ENCODE data around the gene CYP27C1. TPM values are rescaled to one million over a fixed set of nuclear protein-coding genes. Genes with fewer than 3 reads are reported as not detected.

The CYP27C1 gene
- total and polyA plus RNA-seq, 2 experiments from 2014 or later, result 1.8 to 2.9 TPM

- TF ChIP-seq, protein P1, sequence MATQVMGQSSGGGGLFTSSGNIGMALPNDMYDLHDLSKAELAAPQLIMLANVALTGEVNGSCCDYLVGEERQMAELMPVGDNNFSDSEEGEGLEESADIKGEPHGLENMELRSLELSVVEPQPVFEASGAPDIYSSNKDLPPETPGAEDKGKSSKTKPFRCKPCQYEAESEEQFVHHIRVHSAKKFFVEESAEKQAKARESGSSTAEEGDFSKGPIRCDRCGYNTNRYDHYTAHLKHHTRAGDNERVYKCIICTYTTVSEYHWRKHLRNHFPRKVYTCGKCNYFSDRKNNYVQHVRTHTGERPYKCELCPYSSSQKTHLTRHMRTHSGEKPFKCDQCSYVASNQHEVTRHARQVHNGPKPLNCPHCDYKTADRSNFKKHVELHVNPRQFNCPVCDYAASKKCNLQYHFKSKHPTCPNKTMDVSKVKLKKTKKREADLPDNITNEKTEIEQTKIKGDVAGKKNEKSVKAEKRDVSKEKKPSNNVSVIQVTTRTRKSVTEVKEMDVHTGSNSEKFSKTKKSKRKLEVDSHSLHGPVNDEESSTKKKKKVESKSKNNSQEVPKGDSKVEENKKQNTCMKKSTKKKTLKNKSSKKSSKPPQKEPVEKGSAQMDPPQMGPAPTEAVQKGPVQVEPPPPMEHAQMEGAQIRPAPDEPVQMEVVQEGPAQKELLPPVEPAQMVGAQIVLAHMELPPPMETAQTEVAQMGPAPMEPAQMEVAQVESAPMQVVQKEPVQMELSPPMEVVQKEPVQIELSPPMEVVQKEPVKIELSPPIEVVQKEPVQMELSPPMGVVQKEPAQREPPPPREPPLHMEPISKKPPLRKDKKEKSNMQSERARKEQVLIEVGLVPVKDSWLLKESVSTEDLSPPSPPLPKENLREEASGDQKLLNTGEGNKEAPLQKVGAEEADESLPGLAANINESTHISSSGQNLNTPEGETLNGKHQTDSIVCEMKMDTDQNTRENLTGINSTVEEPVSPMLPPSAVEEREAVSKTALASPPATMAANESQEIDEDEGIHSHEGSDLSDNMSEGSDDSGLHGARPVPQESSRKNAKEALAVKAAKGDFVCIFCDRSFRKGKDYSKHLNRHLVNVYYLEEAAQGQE (IDR thresholded peaks at IDR 0.05; ENCODE audit: unreplicated experiment), result no peak
- TF ChIP-seq ZNF331 (CRISPR knock-in tag; IDR thresholded peaks at IDR 0.05; ENCODE audit: low read depth), result no peak
- TF ChIP-seq ETS1 (IDR thresholded peaks at IDR 0.05), result no peak
Observed at GRCh38 chr2:127155028-127155581, 65.0 kb downstream of the CYP27C1 start (continued).

GRCh38 chr2:127154396-127154795 lies 65.7 kb downstream of the CYP27C1 start:
- H3K4me3 Mint-ChIP-seq, result no peak overlapping the region
- Histone ChIP-seq H2AFZ (no peak overlapping the region), H3K27me3 (ENCODE audit: insufficient read depth) (no peaks in the 10 kb centered on the region), H3K4me2 (no peak overlapping the region), H3F3A (replicated peaks; ENCODE audit: low read depth) (no peaks in the 10 kb centered on the region), H4K20me1 (replicated peaks; ENCODE audit: insufficient read depth) (no peaks in the 10 kb centered on the region), H3K4me3 (no peak overlapping the region), H3K79me2 (replicated peaks; ENCODE audit: insufficient read depth) (no peaks in the 10 kb centered on the region), H3K9me2 (ENCODE audit: insufficient read depth) (no peaks in the 10 kb centered on the region), H3K4me1 (ENCODE audit: insufficient read depth) (peaks cover 12% of the 10 kb centered on the region), H3K27ac (ENCODE audit: low read depth) (no peak overlapping the region), H3K36me3 (ENCODE audit: insufficient read depth) (no peaks in the 10 kb centered on the region)
- peaks cover 17% of the 10 kb centered on the region; the same call in 2 of the 3 replicates for H3K4me1 Mint-ChIP-seq
- H3K27ac Mint-ChIP-seq, result no peak overlapping the region
- DNase-seq (ENCODE audit: low spot score) (no peak), ATAC-seq (no peak)
- H3K27me3 Mint-ChIP-seq (ENCODE audit: insufficient read depth, low read depth, poor library complexity), result peaks cover 14% of the 10 kb centered on the region
- peaks cover 22% of the 10 kb centered on the region; the same call in 2 of the 3 replicates for H3K9me3 Mint-ChIP-seq
- TF ChIP-seq NANOG (IDR thresholded peaks at IDR 0.05; ENCODE audit: borderline replicate concordance) (no peak), ZNF462 (CRISPR knock-in tag; IDR thresholded peaks at IDR 0.05) (no peak), JUNB (IDR thresholded peaks at IDR 0.05; ENCODE audit: unreplicated experiment) (no peak), EZH2phosphoT487 (IDR thresholded peaks at IDR 0.05; ENCODE audit: unreplicated experiment) (no peak), EZH2 (IDR thresholded peaks at IDR 0.05; ENCODE audit: low read depth, unreplicated experiment) (no peak), ZNF331 (CRISPR knock-in tag; IDR thresholded peaks at IDR 0.05; ENCODE audit: low read depth) (no peak)
- TF ChIP-seq, protein P2, sequence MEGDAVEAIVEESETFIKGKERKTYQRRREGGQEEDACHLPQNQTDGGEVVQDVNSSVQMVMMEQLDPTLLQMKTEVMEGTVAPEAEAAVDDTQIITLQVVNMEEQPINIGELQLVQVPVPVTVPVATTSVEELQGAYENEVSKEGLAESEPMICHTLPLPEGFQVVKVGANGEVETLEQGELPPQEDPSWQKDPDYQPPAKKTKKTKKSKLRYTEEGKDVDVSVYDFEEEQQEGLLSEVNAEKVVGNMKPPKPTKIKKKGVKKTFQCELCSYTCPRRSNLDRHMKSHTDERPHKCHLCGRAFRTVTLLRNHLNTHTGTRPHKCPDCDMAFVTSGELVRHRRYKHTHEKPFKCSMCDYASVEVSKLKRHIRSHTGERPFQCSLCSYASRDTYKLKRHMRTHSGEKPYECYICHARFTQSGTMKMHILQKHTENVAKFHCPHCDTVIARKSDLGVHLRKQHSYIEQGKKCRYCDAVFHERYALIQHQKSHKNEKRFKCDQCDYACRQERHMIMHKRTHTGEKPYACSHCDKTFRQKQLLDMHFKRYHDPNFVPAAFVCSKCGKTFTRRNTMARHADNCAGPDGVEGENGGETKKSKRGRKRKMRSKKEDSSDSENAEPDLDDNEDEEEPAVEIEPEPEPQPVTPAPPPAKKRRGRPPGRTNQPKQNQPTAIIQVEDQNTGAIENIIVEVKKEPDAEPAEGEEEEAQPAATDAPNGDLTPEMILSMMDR (conservative IDR thresholded peaks at IDR 0.05; ENCODE audit: low read depth in 2 of 2), result no peak
- H3K36me3 Mint-ChIP-seq (ENCODE audit: low read depth), result peaks cover 4% of the 10 kb centered on the region; the same call in 2 of the 3 replicates

Measured in GM23338 (cell line).